Right cardiac atrium (tissue), 5 donors: ENCODE measurements around the gene OR14C36. TPM values are rescaled to one million over a fixed set of nuclear protein-coding genes. Genes with fewer than 3 reads are reported as not detected.

ENCODE experiments used
- ATAC-seq, 2 donors: fragments of 200-7000 bp; cut with Tn5 transposase; one replicate each; pipeline versions ENCODE4 v1.8.0 to v1.9.1; 2020; ENCODE audit warnings: moderate library complexity in 2 of 2, mild to moderate bottlenecking in 1 of 2
- DNase-seq, 3 donors: peaks; one replicate each; pipeline ENCODE4 v3.0.0-alpha.2; 2020
- H3K27ac ChIP-seq: one replicate; pipeline ENCODE4 v1.5.1; 2013; ENCODE audit warnings: mild to moderate bottlenecking, low read length, control low read depth, moderate library complexity
- H3K27me3 ChIP-seq: one replicate; pipeline ENCODE4 v1.6.1; 2013; ENCODE audit not compliant: control insufficient read depth, insufficient read depth
- H3K4me1 ChIP-seq: one replicate; pipeline ENCODE4 v1.6.1; 2013; ENCODE audit warnings: low read length; ENCODE audit not compliant: control insufficient read depth, insufficient read depth
- H3K4me3 ChIP-seq: one replicate; pipeline ENCODE4 v1.5.1; 2013; ENCODE audit warnings: low read length, control low read depth
- H3K9me3 ChIP-seq: one replicate; pipeline ENCODE4 v1.6.1; 2013; ENCODE audit warnings: low read length; ENCODE audit not compliant: control insufficient read depth
- WGBS: extraction: QIAGEN DNeasy Blood & Tissue Kit; methylation state at CpG from one replicate; pipeline ENCODE4 v1.1.7; 2013; 5-methylcytosine and 5-hydroxymethylcytosine counted together
- intact Hi-C, 4 donors: fragments of 100-400 bp; cut with DNase I; formaldehyde crosslinking; loops; one replicate each; pipeline versions ENCODE4 v1.11.0 to v1.14.0; 2022 to 2023
- polyA plus RNA-seq: library from polyadenylated mRNA; stranded (reverse); fragments of 200-250 nt; gene quantifications from one replicate; pipeline ENCODE4 v1.2.3, GENCODE V29; 2013
- total RNA-seq, 4 donors: library from RNA; stranded (reverse); fragmentation: NEBNext Ultra II Directional; extraction: Animal tissue kit (Norgen Biotek cat#: 25700); gene quantifications; one replicate each; pipeline ENCODE4 v1.2.1, GENCODE V29; 2021
- donor health status: healthy with polysubstance abuse.
- donor health status: DM: no; HTN: yes; CAD: no.
- donor health status: DM: no; HTN: no; CAD: no.
- donor health status: DM: no; HTN: yes; CAD: no; lungs with severe emphysema.
- donor health status: DM: yes; HTN: yes; CAD: no.

Gene OR14C36
- total and polyA plus RNA-seq, 5 donors: not detected

DNA sequence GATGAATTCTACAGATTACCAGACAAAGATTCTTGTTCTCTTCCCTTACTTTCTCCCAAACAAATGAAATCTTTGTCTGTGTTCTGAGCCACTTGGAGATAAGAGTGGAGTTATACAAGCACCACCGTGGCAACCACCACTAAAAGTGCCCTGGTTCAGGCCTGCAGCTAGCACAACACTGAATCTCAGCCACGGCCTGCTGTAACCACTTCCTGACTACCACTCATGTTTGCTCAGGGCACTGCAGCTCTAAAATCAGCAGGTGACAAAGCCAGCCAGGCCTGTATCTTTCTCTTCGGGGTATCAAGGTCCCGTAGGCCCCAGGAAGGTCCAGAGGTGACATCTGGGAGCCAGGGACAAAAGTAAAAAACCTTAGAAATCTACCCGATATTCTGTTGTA is 23.8 kb downstream of the OR14C36 start:
- Histone ChIP-seq H3K4me3 (no peak overlapping the region), H3K4me1 (no peaks in the 10 kb centered on the region), H3K27ac (no peak overlapping the region), H3K27me3 (no peaks in the 10 kb centered on the region), H3K9me3 (peaks cover 2% of the 10 kb centered on the region)
- no peak for DNase-seq
- intact Hi-C loops: no loop called here
- no peak for ATAC-seq
- 61% methylated on average over 5 of the region's 5 CpGs for WGBS

DNA sequence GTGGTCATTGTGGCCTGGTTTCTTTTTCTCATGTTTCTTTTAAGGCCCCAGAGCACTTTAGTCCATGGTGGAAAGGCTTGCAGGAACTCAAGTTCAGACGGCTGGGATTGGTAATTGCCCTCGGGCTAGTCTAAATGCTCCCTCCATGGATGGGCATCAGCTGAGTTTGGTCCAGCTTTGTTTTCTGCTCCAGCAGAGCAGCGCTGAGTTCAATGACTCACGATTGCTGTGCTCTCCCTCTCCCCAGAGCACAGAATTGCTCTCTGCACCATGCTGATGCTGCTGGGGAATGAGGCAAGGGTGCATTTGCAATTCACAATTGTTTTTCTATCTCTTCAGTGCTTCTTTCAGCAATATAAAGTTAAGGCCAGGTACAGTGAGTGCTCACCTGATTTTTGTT is 25.2 kb downstream of the OR14C36 start:
- Histone ChIP-seq H3K4me1 (no peaks in the 10 kb centered on the region), H3K27ac (no peak overlapping the region), H3K27me3 (no peaks in the 10 kb centered on the region), H3K4me3 (no peak overlapping the region), H3K9me3 (peaks cover 2% of the 10 kb centered on the region)
- WGBS: 71% methylated on average over 4 of the region's 4 CpGs
- DNase-seq: no peak
- intact Hi-C loops: no loop called here
- ATAC-seq: no peak

DNA sequence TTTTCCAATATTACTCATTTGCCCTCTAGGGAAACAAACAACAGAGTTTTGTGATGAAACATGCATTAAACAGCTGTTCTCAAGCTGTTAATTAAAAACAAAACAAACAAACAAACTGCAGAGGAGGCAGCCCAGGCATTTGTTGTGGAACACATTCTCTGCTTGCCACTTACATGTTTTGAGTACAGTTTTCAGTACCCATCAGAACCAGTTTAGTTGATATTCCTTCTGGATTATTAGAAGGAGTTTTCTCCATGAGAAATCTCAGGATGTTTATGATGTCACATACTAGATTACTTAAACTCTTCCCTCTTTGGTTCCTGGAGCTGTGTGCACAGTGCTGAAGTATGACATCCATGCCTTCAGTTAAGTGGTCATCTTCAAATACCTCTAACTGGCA is 26.9 kb downstream of the OR14C36 start, which contains the start of gene OR2T6:
TSS of gene OR2T6 (plus strand) at position 301 of the 400 bp plus-strand sequence. CDS start 11,863 bp downstream, outside the sequence.
- ATAC-seq: no peak
- Histone ChIP-seq H3K4me1 (no peaks in the 10 kb centered on the region), H3K27ac (no peak within 1 kb of the TSS), H3K27me3 (no peaks in the 10 kb centered on the region), H3K9me3 (peaks cover 2% of the 10 kb centered on the region), H3K4me3 (no peak within 1 kb of the TSS)
- no peak for DNase-seq
- intact Hi-C loops: no loop called here

- no peaks in the 10 kb centered on the region for H3K4me1 ChIP-seq
- ATAC-seq (no peak), DNase-seq (no peak)
- no peaks in the 10 kb centered on the region for H3K27me3 ChIP-seq
- H3K4me3 ChIP-seq: no peak overlapping the region
- intact Hi-C loops: no loop called here
- no peak overlapping the region for H3K27ac ChIP-seq
- H3K9me3 ChIP-seq: peaks cover 2% of the 10 kb centered on the region
- 54% methylated on average over 3 of the region's 3 CpGs for WGBS
Observed at GRCh38 chr1:248376916-248377315, 28.3 kb downstream of the OR14C36 start.

- H3K27ac ChIP-seq: no peak overlapping the region
- H3K4me3 ChIP-seq: no peak overlapping the region
- 82% methylated on average over 3 of the region's 3 CpGs for WGBS
- H3K27me3 ChIP-seq: no peaks in the 10 kb centered on the region
- no peaks in the 10 kb centered on the region for H3K4me1 ChIP-seq
- ATAC-seq: no peak
- intact Hi-C loops: no loop called here
- no peak for DNase-seq
- no peaks in the 10 kb centered on the region for H3K9me3 ChIP-seq
Observed at GRCh38 chr1:248380854-248381253, 32.3 kb downstream of the OR14C36 start.

- Histone ChIP-seq H3K27ac (no peak overlapping the region), H3K27me3 (no peaks in the 10 kb centered on the region), H3K4me3 (no peak overlapping the region), H3K9me3 (peaks cover 2% of the 10 kb centered on the region), H3K4me1 (no peaks in the 10 kb centered on the region)
- no peak for ATAC-seq
- intact Hi-C loops: no loop called here
- 53% methylated on average over 2 of the region's 2 CpGs for WGBS
- no peak for DNase-seq
Observed at GRCh38 chr1:248388426-248388825, 39.9 kb downstream of the OR14C36 start.

DNA sequence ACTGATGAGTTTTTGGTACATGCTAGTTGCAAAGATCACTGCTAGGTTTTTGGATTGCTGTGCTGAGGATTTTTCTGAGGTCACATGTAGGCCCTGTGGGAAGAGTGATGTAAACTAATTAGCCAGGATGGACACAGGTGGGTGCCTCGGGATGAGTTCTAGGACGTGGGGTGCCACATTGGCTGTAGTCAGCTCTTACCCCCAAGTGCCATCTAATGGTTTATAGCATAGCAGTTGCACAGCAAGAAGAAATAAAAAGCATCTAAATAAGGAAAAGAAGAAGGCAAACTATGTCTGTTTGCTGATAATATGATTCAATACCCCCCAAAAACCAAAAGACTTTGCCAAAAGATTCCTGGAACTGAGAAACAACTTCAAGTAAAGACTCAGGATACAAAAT is 44.5 kb downstream of the OR14C36 start:
- Histone ChIP-seq H3K9me3 (no peaks in the 10 kb centered on the region), H3K27ac (no peak overlapping the region), H3K4me3 (no peak overlapping the region), H3K4me1 (no peaks in the 10 kb centered on the region), H3K27me3 (no peaks in the 10 kb centered on the region)
- intact Hi-C loops: no loop called here
- ATAC-seq (no peak), DNase-seq (no peak)
- WGBS: 39% methylated on average over 2 of the region's 2 CpGs

Other genes with a start within 250 kb of the OR14C36 start
- not detected for gene OR2M5, start 203.6 kb upstream of the OR14C36 start, total RNA-seq
- gene OR2M5, start 203.6 kb upstream of the OR14C36 start, polyA plus RNA-seq: not detected
- gene OR2M2, start 174.0 kb upstream of the OR14C36 start, total RNA-seq: not detected
- gene OR2M2, start 174.0 kb upstream of the OR14C36 start, polyA plus RNA-seq: not detected
- gene OR2M3, start 151.5 kb upstream of the OR14C36 start, total RNA-seq: not detected
- not detected for gene OR2M3, start 151.5 kb upstream of the OR14C36 start, polyA plus RNA-seq
- not detected for gene OR2M4, start 117.4 kb upstream of the OR14C36 start, total RNA-seq
- gene OR2M4, start 117.4 kb upstream of the OR14C36 start, polyA plus RNA-seq: not detected
- not detected for gene OR2T33, start 70.8 kb upstream of the OR14C36 start, total RNA-seq
- gene OR2T33, start 70.8 kb upstream of the OR14C36 start, polyA plus RNA-seq: not detected
- gene OR2T12, start 45.4 kb upstream of the OR14C36 start, total RNA-seq: not detected
- not detected for gene OR2T12, start 45.4 kb upstream of the OR14C36 start, polyA plus RNA-seq
- not detected for gene OR2M7, start 24.2 kb upstream of the OR14C36 start, total RNA-seq
- gene OR2M7, start 24.2 kb upstream of the OR14C36 start, polyA plus RNA-seq: not detected
- not detected for gene OR2T4, start 12.9 kb downstream of the OR14C36 start, total RNA-seq
- not detected for gene OR2T4, start 12.9 kb downstream of the OR14C36 start, polyA plus RNA-seq
- not detected for gene OR2T6, start 27.0 kb downstream of the OR14C36 start, total RNA-seq
- not detected for gene OR2T6, start 27.0 kb downstream of the OR14C36 start, polyA plus RNA-seq
- gene OR2T1, start 54.3 kb downstream of the OR14C36 start, total RNA-seq: not detected
- gene OR2T1, start 54.3 kb downstream of the OR14C36 start, polyA plus RNA-seq: not detected
- not detected for gene OR2T2, start 96.9 kb downstream of the OR14C36 start, total RNA-seq
- gene OR2T2, start 96.9 kb downstream of the OR14C36 start, polyA plus RNA-seq: not detected
- not detected for gene OR2T3, start 124.6 kb downstream of the OR14C36 start, total RNA-seq
- gene OR2T3, start 124.6 kb downstream of the OR14C36 start, polyA plus RNA-seq: not detected
- not detected for gene OR2T5, start 139.8 kb downstream of the OR14C36 start, total RNA-seq
- not detected for gene OR2T5, start 139.8 kb downstream of the OR14C36 start, polyA plus RNA-seq
- gene OR2G6, start 159.3 kb downstream of the OR14C36 start, total RNA-seq: not detected
- not detected for gene OR2G6, start 159.3 kb downstream of the OR14C36 start, polyA plus RNA-seq
- not detected for gene OR2T29, start 214.0 kb downstream of the OR14C36 start, total RNA-seq
- not detected for gene OR2T29, start 214.0 kb downstream of the OR14C36 start, polyA plus RNA-seq
- gene OR2T34, start 226.0 kb downstream of the OR14C36 start, total RNA-seq: not detected
- gene OR2T34, start 226.0 kb downstream of the OR14C36 start, polyA plus RNA-seq: not detected
- not detected for gene OR2T10, start 248.9 kb downstream of the OR14C36 start, total RNA-seq
- not detected for gene OR2T10, start 248.9 kb downstream of the OR14C36 start, polyA plus RNA-seq